Liver (tissue), 9 donors: Measurements from ENCODE around the gene FGF5. TPM values are rescaled to one million over a fixed set of nuclear protein-coding genes. Genes with fewer than 3 reads are reported as not detected.

Experiments
- DNase-seq: peaks from one replicate; pipeline ENCODE4 v3.0.0-alpha.2; 2017; ENCODE audit warnings: low spot score
- H3K27ac ChIP-seq, 2 donors: one replicate each; pipeline ENCODE4 v1.7.0; 2013; ENCODE audit warnings: inconsistent platforms in 2 of 2, low read length in 2 of 2, control low read depth in 1 of 2, low read depth in 1 of 2, mild to moderate bottlenecking in 1 of 2
- H3K27me3 ChIP-seq, 4 donors: one replicate each; pipeline versions ENCODE4 v1.6.1 to v1.7.0; 2013; ENCODE audit warnings: low read length in 3 of 4, inconsistent platforms in 1 of 4, mild to moderate bottlenecking in 1 of 4, moderate library complexity in 1 of 4; ENCODE audit not compliant: control insufficient read depth in 4 of 4, insufficient read depth in 4 of 4
- H3K36me3 ChIP-seq, 4 donors: one replicate each; pipeline versions ENCODE4 v1.6.1 to v1.7.0; 2013; ENCODE audit warnings: low read length in 3 of 4, mild to moderate bottlenecking in 3 of 4, low read depth in 1 of 4, moderate library complexity in 1 of 4; ENCODE audit not compliant: control insufficient read depth in 4 of 4, insufficient read depth in 3 of 4
- H3K4me1 ChIP-seq, 4 donors: one replicate each; pipeline versions ENCODE4 v1.6.1 to v1.7.0; 2013; ENCODE audit warnings: low read length in 3 of 4, mild to moderate bottlenecking in 3 of 4, moderate library complexity in 1 of 4; ENCODE audit not compliant: control insufficient read depth in 4 of 4, insufficient read depth in 4 of 4
- H3K4me3 ChIP-seq, 3 donors: one replicate each; pipeline versions ENCODE4 v1.6.1 to v1.7.0; 2013; ENCODE audit warnings: low read length in 3 of 3, control low read depth in 1 of 3, low read depth in 1 of 3, mild to moderate bottlenecking in 1 of 3
- H3K9ac ChIP-seq, 2 donors: one replicate each; pipeline ENCODE4 v1.7.0; 2013; ENCODE audit warnings: low read length in 2 of 2, mild to moderate bottlenecking in 2 of 2, moderate library complexity in 2 of 2, control low read depth in 1 of 2, low read depth in 1 of 2
- H3K9me3 ChIP-seq, 4 donors: one replicate each; pipeline versions ENCODE4 v1.6.1 to v1.7.0; 2013; ENCODE audit warnings: low read length in 3 of 4; ENCODE audit not compliant: control insufficient read depth in 4 of 4
- ATF3 ChIP-seq: IDR thresholded peaks from 2 replicates; pipeline ENCODE4 v1.6.1; 2016; ENCODE audit warnings: antibody characterized with exemption
- CTCF ChIP-seq: fragments of 150-350 bp; IDR thresholded peaks from 2 replicates; pipeline ENCODE4 v1.5.1; 2017; ENCODE audit warnings: improper control_type of control experiment, low read depth, low read length; ENCODE audit not compliant: missing input control
- EGR1 ChIP-seq, 2 donors: IDR thresholded peaks; 2 replicates each; pipeline ENCODE4 v1.6.1; 2016 to 2018; ENCODE audit warnings: antibody characterized with exemption in 2 of 2, low read depth in 2 of 2
- FOXA1 ChIP-seq: IDR thresholded peaks from 2 replicates; pipeline ENCODE4 v1.6.1; 2016; ENCODE audit warnings: antibody characterized with exemption
- FOXA2 ChIP-seq: IDR thresholded peaks from 2 replicates; pipeline ENCODE4 v1.6.1; 2016; ENCODE audit warnings: antibody characterized with exemption
- GABPA ChIP-seq, 2 donors: IDR thresholded peaks in 1 of 2; conservative IDR thresholded peaks in 1 of 2; 2 replicates each; pipeline ENCODE4 v1.6.1; 2016; ENCODE audit warnings: antibody characterized with exemption in 2 of 2, mild to moderate bottlenecking in 1 of 2, moderate library complexity in 1 of 2
- HNF4A ChIP-seq, 2 donors: conservative IDR thresholded peaks; 2 replicates each; pipeline ENCODE4 v1.6.1; 2016; ENCODE audit warnings: antibody characterized with exemption in 2 of 2, mild to moderate bottlenecking in 2 of 2
- HNF4G ChIP-seq: IDR thresholded peaks from 2 replicates; pipeline ENCODE4 v1.6.1; 2016; ENCODE audit warnings: antibody characterized with exemption
- JUND ChIP-seq, 2 donors: IDR thresholded peaks; 2 replicates each; pipeline ENCODE4 v1.6.1; 2016; ENCODE audit warnings: antibody characterized with exemption in 2 of 2
- MAX ChIP-seq: IDR thresholded peaks from 2 replicates; pipeline ENCODE4 v1.6.1; 2016; ENCODE audit warnings: antibody characterized with exemption
- NR2F2 ChIP-seq: IDR thresholded peaks from 2 replicates; pipeline ENCODE4 v1.6.1; 2016; ENCODE audit warnings: antibody characterized with exemption
- RAD21 ChIP-seq, 2 donors: IDR thresholded peaks; 2 replicates each; pipeline ENCODE4 v1.6.1; 2016; ENCODE audit warnings: antibody characterized with exemption in 2 of 2, mild to moderate bottlenecking in 2 of 2
- REST ChIP-seq: IDR thresholded peaks from 2 replicates; pipeline ENCODE4 v1.6.1; 2016; ENCODE audit warnings: antibody characterized with exemption, mild to moderate bottlenecking
- RXRA ChIP-seq, 2 donors: IDR thresholded peaks; 2 replicates each; pipeline ENCODE4 v1.6.1; 2017 to 2018; ENCODE audit warnings: antibody characterized with exemption in 2 of 2, mild to moderate bottlenecking in 1 of 2
- SP1 ChIP-seq: IDR thresholded peaks from 2 replicates; pipeline ENCODE4 v1.6.1; 2018; ENCODE audit warnings: antibody characterized with exemption, mild to moderate bottlenecking
- TAF1 ChIP-seq: conservative IDR thresholded peaks from 2 replicates; pipeline ENCODE4 v1.6.1; 2016; ENCODE audit warnings: antibody characterized with exemption, mild to moderate bottlenecking
- YY1 ChIP-seq: IDR thresholded peaks from 2 replicates; pipeline ENCODE4 v1.6.1; 2016; ENCODE audit warnings: antibody characterized with exemption, mild to moderate bottlenecking
- ZBTB33 ChIP-seq: IDR thresholded peaks from 2 replicates; pipeline ENCODE4 v1.6.1; 2016; ENCODE audit warnings: antibody characterized with exemption
- WGBS: extraction: QIAGEN DNeasy Blood & Tissue Kit; methylation state at CpG from one replicate; pipeline ENCODE4 v1.1.7; 2013; 5-methylcytosine and 5-hydroxymethylcytosine counted together
- polyA plus RNA-seq, 2 donors: library from polyadenylated mRNA; stranded (reverse) in 1 of 2; unstranded in 1 of 2; fragments of 200-250 nt in 1 of 2; fragments of >200 nt in 1 of 2; fragmentation: Nextera tagmentation in 1 of 2; extraction: Ambion mirVana in 1 of 2; gene quantifications; one replicate each; pipeline versions ENCODE4 v1.2.1 to v1.2.3, GENCODE V29; 2013 to 2015
- total RNA-seq, 2 donors: library from RNA; depleted of rRNA; stranded (reverse); fragments of >200 nt; gene quantifications; one replicate each; pipeline ENCODE4 v1.2.3, GENCODE V29; 2014
- donor health status: healthy.
- donor health status: healthy.
- donor health status: healthy.
- donor health status: healthy.
- donor health status: healthy.

The FGF5 gene
- total and polyA plus RNA-seq, 4 donors: 0.03 TPM; not detected in 3

GRCh38 chr4:80259012-80259411, 7.5 kb upstream of the FGF5 start:
- H3K36me3 ChIP-seq: no peaks in the 10 kb centered on the region
- H3K27me3 ChIP-seq: peaks cover 0 to 13% (median 1%) of the 10 kb centered on the region in 4 donors
- 31% methylated on average over 4 of the region's 4 CpGs for WGBS
- TF ChIP-seq ZBTB33: no peak
- TF ChIP-seq MAX: no peak
- no peak for TF ChIP-seq EGR1 (IDR thresholded peaks at IDR 0.05; ENCODE audit: low read depth in 2 of 2)
- TF ChIP-seq TAF1: no peak
- no peak for TF ChIP-seq YY1
- no peak for TF ChIP-seq FOXA1
- TF ChIP-seq JUND (IDR thresholded peaks at IDR 0.05): no peak
- TF ChIP-seq RAD21 (IDR thresholded peaks at IDR 0.05): no peak
- no peak for TF ChIP-seq HNF4A (conservative IDR thresholded peaks at IDR 0.05)
- H3K9me3 ChIP-seq: no peaks in the 10 kb centered on the region
- H3K4me1 ChIP-seq: no peaks in the 10 kb centered on the region
- no peak overlapping the region for H3K4me3 ChIP-seq
- H3K27ac ChIP-seq: no peak overlapping the region
- H3K9ac ChIP-seq: no peak overlapping the region
- no peak for DNase-seq

GRCh38 chr4:80259817-80260216, 6.6 kb upstream of the FGF5 start:
- H3K4me3 ChIP-seq: no peak overlapping the region
- TF ChIP-seq JUND (IDR thresholded peaks at IDR 0.05) (no peak), RAD21 (IDR thresholded peaks at IDR 0.05) (no peak), EGR1 (IDR thresholded peaks at IDR 0.05; ENCODE audit: low read depth in 2 of 2) (no peak), REST (no peak), YY1 (no peak), HNF4A (conservative IDR thresholded peaks at IDR 0.05) (no peak), HNF4G (no peak), NR2F2 (no peak), ZBTB33 (no peak), CTCF (no peak), FOXA1 (no peak), ATF3 (no peak), GABPA (IDR thresholded peaks at IDR 0.05 in 1 of 2, conservative IDR thresholded peaks at IDR 0.05 in 1 of 2) (no peak), SP1 (no peak), RXRA (IDR thresholded peaks at IDR 0.05) (no peak), TAF1 (no peak), FOXA2 (no peak), MAX (no peak)
- no peaks in the 10 kb centered on the region for H3K9me3 ChIP-seq
- no peak for DNase-seq
- H3K27ac ChIP-seq: no peak overlapping the region
- H3K27me3 ChIP-seq: peaks cover 0 to 13% (median 4%) of the 10 kb centered on the region in 4 donors
- H3K36me3 ChIP-seq: no peaks in the 10 kb centered on the region
- no peak overlapping the region for H3K9ac ChIP-seq
- H3K4me1 ChIP-seq: no peaks in the 10 kb centered on the region
- WGBS: 82% methylated on average over 3 of the region's 3 CpGs
